GM12878 (cell line): Measurements from ENCODE around the gene NUMA1. TPM values are rescaled to one million over a fixed set of nuclear protein-coding genes. Genes with fewer than 3 reads are reported as not detected.

Experiments
- ASH2L ChIP-seq: fragments of 300-600, 200-600 bp; sonication (generic); IDR thresholded peaks from 2 replicates; pipeline ENCODE4 v1.6.1; 2017; ENCODE audit warnings: low read depth, mild to moderate bottlenecking, borderline replicate concordance
- ATF3 ChIP-seq: IDR thresholded peaks from 2 replicates; pipeline ENCODE4 v1.6.1; 2011; ENCODE audit warnings: low read depth, mild to moderate bottlenecking, low read length, moderate library complexity, borderline replicate concordance; ENCODE audit errors: extremely low read depth
- BHLHE40 ChIP-seq, 2 experiments: fragments of 450-650 bp in 1 of 2; IDR thresholded peaks; 2 replicates each; pipeline ENCODE4 v1.6.1; 2011 to 2017; ENCODE audit warnings: low read depth in 2 of 2, borderline replicate concordance in 1 of 2, improper control_type of control experiment in 1 of 2, low read length in 1 of 2, mild to moderate bottlenecking in 1 of 2
- CHD4 ChIP-seq: fragments of 200-600 bp; sonication (generic); IDR thresholded peaks from 2 replicates; pipeline ENCODE4 v1.6.1; 2016; ENCODE audit warnings: mild to moderate bottlenecking
- EZH2 ChIP-seq: IDR thresholded peaks from 2 replicates; pipeline ENCODE4 v1.6.1; 2012; ENCODE audit warnings: low read depth, mild to moderate bottlenecking, control low read depth, inconsistent platforms, low read length, borderline replicate concordance; ENCODE audit not compliant: control insufficient read depth
- FOS ChIP-seq: IDR thresholded peaks from 3 replicates; pipeline ENCODE4 v1.6.1; 2011; ENCODE audit warnings: borderline replicate concordance; ENCODE audit not compliant: insufficient read length; ENCODE audit errors: extremely low read depth
- FOXM1 ChIP-seq: IDR thresholded peaks from 2 replicates; pipeline ENCODE4 v1.6.1; 2012; ENCODE audit warnings: low read depth, mild to moderate bottlenecking, inconsistent platforms, low read length, moderate library complexity
- GABPA ChIP-seq: IDR thresholded peaks from 2 replicates; pipeline ENCODE4 v1.6.1; 2014; ENCODE audit warnings: antibody characterized with exemption, low read depth, mild to moderate bottlenecking, inconsistent platforms
- HDAC2 ChIP-seq: fragments of 200-600 bp; sonication (generic); IDR thresholded peaks from 2 replicates; pipeline ENCODE4 v1.6.1; 2017
- MYB ChIP-seq: fragments of 150-350 bp; IDR thresholded peaks from 2 replicates; pipeline ENCODE4 v1.6.1; 2014; ENCODE audit warnings: mild to moderate bottlenecking, low read depth, low read length, borderline replicate concordance
- MYC ChIP-seq: IDR thresholded peaks from 2 replicates; pipeline ENCODE4 v1.6.1; 2011; ENCODE audit warnings: mild to moderate bottlenecking, low read length, moderate library complexity, inconsistent platforms; ENCODE audit not compliant: insufficient read depth, insufficient replicate concordance, insufficient read length, severe bottlenecking
- NFYA ChIP-seq: IDR thresholded peaks from 2 replicates; pipeline ENCODE4 v1.6.1; 2011; ENCODE audit warnings: low read depth, mild to moderate bottlenecking, low read length, improper control_type of control experiment, borderline replicate concordance
- NR2C2 ChIP-seq: IDR thresholded peaks from 2 replicates; pipeline ENCODE4 v1.6.1; 2011; ENCODE audit warnings: borderline replicate concordance, low read depth; ENCODE audit not compliant: control insufficient read depth, insufficient read length
- PAX8 ChIP-seq: fragments of 450-650 bp; IDR thresholded peaks from 2 replicates; pipeline ENCODE4 v1.6.1; 2017; ENCODE audit warnings: mild to moderate bottlenecking, moderate library complexity
- POLR2A ChIP-seq: IDR thresholded peaks from 2 replicates; pipeline ENCODE4 v1.6.1; 2011; ENCODE audit warnings: low read depth, mild to moderate bottlenecking, low read length
- SMC3 ChIP-seq: IDR thresholded peaks from 2 replicates; pipeline ENCODE4 v1.6.1; 2011; ENCODE audit warnings: low read length, improper control_type of control experiment, borderline replicate concordance
- SP1 ChIP-seq: IDR thresholded peaks from one replicate; pipeline ENCODE4 v1.6.1; 2011; ENCODE audit warnings: low read depth, low read length
- SPI1 ChIP-seq: IDR thresholded peaks from 2 replicates; pipeline ENCODE4 v1.6.1; 2011; ENCODE audit warnings: low read depth, mild to moderate bottlenecking, low read length, moderate library complexity, borderline replicate concordance; ENCODE audit not compliant: insufficient read depth
- SREBF2 ChIP-seq: IDR thresholded peaks from 2 replicates; pipeline ENCODE4 v1.6.1; 2012; ENCODE audit warnings: mild to moderate bottlenecking, low read length
- TARDBP ChIP-seq: IDR thresholded peaks from 2 replicates; pipeline ENCODE4 v1.6.1; 2016; ENCODE audit warnings: borderline replicate concordance
- polyA plus RNA-seq, 11 experiments: library from polyadenylated mRNA; depleted of rRNA in 4 of 11; unstranded in 6 of 11; stranded (reverse) in 5 of 11; fragments of >200 nt; fragmentation: Nextera tagmentation in 4 of 11; fragmentation: Illumina TruSeq in 1 of 11; extraction: Ambion mirVana in 4 of 11; extraction: Trizol in 1 of 11; gene quantifications; 1 replicate in 1 of 11; 2 replicates in 10 of 11; pipeline versions ENCODE4 v1.2.1 to v1.2.3, GENCODE V29; 2011 to 2016; ENCODE audit warnings: inconsistent platforms in 2 of 11, missing spikeins in 2 of 11, low read depth in 1 of 11
- total RNA-seq, 4 experiments: library from RNA; depleted of rRNA in 3 of 4; stranded (reverse); fragments of >200 nt in 3 of 4; fragmentation: Illumina TruSeq in 1 of 4; extraction: Trizol in 1 of 4; gene quantifications; 2 replicates each; pipeline versions ENCODE4 v1.2.1 to v1.2.3, GENCODE V29; 2013 to 2021
- TF ChIP-seq, protein P1 (sequence below): fragments of 450-650 bp; formaldehyde crosslinking; IDR thresholded peaks from 2 replicates; pipeline ENCODE4 v1.4.0; 2022; ENCODE audit warnings: mild to moderate bottlenecking, moderate library complexity
- TF ChIP-seq, protein P2 (sequence below): fragments of 450-650 bp; IDR thresholded peaks from 2 replicates; pipeline ENCODE4 v1.6.1; 2017; ENCODE audit warnings: mild to moderate bottlenecking, moderate library complexity

The NUMA1 gene
- total and polyA plus RNA-seq, 10 of the 15 experiments (the other 5 are each of a cell fraction or from before 2014, with no cell fraction given), result 5.5 to 111 (median 61.0) TPM

DNA sequence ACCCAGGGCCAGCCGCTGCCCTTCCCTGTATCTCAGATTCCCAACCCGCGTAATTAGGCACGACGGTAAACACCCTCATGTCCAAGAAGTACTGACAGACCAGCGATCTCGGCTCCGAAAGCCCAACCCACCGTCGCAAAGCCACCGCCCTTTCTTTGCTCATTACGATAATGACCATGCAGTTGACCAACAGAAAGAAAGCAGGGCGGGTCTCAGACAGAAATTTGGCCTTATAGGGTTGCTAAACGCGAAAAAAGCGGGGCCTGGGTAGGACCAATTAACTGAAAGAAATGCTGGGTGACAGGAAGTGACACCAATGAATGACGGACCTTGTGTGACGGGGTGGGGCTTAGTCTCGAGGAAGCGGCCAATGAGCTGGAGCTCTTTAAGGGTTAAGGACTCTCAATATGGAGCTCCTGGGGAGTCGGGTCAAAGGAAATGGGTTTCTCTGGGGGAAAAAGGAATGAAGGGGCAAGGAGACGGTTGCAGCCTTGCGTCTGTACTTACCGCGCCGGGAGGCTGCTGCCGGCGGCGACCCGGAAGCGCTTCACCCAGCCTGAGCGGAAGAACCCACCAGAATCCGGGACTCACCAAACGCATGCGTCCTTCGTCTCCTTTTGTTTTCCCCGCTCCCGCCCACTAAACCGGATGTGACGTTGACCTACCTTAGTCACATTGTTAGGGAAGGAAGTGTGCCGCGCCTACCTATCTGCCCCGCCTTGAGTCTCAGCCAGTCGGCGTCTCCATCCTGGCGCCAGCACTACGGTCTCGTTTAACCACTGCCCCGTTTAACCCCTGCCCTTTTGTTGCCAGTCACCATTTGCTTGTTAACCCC lies 32.0 kb upstream of the NUMA1 start, which contains the start of gene ANAPC15 (continued):
- TF ChIP-seq FOXM1 (no peak), BHLHE40 (IDR thresholded peaks at IDR 0.05; ENCODE audit: borderline replicate concordance in 1 of 2, low read depth in 2 of 2, low read length in 1 of 2) (peak; percentile 38 to 77; a peak in 2 of 4 replicates), SP1 (peak; percentile 93), ATF3 (no peak), GABPA (peak; percentile 98), NR2C2 (peak; percentile 91), EZH2 (no peak), CHD4 (no peak), ASH2L (peak; percentile 98), FOS (peak; percentile 54), PAX8 (no peak), HDAC2 (no peak), SREBF2 (peak; percentile 51; the same call in 1 of the 2 replicates), TARDBP (no peak), MYC (peak; percentile 5), MYB (no peak), SPI1 (peak; percentile 80), POLR2A (peak; percentile 99), NFYA (no peak; the same call in 1 of the 2 replicates), SMC3 (0 out of 2 replicates have a peak, but pooled peaks have one; percentile 23)
- TF ChIP-seq, protein P1, sequence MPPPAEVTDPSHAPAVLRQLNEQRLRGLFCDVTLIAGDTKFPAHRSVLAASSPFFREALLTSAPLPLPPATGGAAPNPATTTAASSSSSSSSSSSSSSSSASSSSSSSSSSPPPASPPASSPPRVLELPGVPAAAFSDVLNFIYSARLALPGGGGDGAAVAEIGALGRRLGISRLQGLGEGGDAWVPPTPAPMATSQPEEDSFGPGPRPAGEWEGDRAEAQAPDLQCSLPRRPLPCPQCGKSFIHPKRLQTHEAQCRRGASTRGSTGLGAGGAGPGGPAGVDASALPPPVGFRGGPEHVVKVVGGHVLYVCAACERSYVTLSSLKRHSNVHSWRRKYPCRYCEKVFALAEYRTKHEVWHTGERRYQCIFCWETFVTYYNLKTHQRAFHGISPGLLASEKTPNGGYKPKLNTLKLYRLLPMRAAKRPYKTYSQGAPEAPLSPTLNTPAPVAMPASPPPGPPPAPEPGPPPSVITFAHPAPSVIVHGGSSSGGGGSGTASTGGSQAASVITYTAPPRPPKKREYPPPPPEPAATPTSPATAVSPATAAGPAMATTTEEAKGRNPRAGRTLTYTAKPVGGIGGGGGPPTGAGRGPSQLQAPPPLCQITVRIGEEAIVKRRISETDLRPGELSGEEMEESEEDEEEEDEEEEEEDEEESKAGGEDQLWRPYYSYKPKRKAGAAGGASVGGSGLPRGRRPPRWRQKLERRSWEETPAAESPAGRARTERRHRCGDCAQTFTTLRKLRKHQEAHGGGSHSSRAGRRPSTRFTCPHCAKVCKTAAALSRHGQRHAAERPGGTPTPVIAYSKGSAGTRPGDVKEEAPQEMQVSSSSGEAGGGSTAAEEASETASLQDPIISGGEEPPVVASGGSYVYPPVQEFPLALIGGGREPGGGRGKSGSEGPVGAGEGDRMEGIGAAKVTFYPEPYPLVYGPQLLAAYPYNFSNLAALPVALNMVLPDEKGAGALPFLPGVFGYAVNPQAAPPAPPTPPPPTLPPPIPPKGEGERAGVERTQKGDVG (CRISPR knock-in tag), result no peak
- TF ChIP-seq, protein P2, sequence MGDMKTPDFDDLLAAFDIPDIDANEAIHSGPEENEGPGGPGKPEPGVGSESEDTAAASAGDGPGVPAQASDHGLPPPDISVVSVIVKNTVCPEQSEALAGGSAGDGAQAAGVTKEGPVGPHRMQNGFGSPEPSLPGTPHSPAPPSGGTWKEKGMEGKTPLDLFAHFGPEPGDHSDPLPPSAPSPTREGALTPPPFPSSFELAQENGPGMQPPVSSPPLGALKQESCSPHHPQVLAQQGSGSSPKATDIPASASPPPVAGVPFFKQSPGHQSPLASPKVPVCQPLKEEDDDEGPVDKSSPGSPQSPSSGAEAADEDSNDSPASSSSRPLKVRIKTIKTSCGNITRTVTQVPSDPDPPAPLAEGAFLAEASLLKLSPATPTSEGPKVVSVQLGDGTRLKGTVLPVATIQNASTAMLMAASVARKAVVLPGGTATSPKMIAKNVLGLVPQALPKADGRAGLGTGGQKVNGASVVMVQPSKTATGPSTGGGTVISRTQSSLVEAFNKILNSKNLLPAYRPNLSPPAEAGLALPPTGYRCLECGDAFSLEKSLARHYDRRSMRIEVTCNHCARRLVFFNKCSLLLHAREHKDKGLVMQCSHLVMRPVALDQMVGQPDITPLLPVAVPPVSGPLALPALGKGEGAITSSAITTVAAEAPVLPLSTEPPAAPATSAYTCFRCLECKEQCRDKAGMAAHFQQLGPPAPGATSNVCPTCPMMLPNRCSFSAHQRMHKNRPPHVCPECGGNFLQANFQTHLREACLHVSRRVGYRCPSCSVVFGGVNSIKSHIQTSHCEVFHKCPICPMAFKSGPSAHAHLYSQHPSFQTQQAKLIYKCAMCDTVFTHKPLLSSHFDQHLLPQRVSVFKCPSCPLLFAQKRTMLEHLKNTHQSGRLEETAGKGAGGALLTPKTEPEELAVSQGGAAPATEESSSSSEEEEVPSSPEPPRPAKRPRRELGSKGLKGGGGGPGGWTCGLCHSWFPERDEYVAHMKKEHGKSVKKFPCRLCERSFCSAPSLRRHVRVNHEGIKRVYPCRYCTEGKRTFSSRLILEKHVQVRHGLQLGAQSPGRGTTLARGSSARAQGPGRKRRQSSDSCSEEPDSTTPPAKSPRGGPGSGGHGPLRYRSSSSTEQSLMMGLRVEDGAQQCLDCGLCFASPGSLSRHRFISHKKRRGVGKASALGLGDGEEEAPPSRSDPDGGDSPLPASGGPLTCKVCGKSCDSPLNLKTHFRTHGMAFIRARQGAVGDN, result peak; percentile 85; the same call in 1 of the 2 replicates
